ENCODE results near the gene TTC7B.

The TTC7B gene

DNA sequence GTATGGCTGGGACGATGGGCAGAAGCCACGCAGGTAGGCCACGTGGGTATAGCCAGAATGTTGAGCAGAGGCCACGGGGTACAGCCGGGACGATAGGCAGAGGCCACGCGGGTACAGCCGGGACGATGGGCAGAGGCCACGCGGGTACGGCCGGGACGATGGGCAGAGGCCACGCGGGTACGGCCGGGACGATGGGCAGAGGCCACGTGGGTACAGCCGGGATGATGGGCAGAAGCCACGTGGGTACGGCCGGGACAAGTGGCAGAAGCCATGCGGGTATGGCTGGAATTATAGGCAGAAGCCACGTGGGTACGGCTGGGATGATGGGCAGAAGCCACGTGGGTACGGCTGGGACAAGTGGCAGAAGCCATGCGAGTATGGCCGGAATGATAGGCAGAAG, 195.0 kb downstream of the TTC7B start:
- in situ Hi-C loops (cut with MboI; ENCODE audit: low sequenced_read_pairs), result no loop called here

DNA sequence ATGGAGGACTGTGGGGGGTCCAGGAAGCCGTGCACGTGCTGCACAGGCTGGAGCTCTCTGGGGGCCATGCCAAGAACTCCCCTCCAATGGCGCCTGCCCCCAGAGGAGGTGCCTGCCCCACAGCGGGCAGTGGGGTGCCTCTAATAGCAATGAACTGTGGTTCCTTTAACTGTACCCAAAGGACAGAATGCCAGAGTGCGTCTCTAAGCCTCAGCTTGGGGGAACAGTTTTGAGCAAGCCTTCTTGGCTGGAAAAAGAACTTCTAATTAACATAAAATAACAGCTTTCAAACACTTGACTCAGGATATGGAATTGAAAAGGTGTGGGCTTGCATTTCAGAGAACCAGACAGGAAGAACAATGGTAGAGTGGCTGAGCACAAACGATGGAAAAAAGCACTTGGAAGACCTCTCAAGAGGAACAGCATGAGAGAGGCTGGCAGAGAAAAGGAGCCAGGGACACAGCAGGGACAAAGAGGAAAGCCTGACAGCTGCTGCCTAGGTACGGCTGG, 195.6 kb downstream of the TTC7B start:
- in situ Hi-C loops (cut with MboI; ENCODE audit: low sequenced_read_pairs), result no loop called here

DNA sequence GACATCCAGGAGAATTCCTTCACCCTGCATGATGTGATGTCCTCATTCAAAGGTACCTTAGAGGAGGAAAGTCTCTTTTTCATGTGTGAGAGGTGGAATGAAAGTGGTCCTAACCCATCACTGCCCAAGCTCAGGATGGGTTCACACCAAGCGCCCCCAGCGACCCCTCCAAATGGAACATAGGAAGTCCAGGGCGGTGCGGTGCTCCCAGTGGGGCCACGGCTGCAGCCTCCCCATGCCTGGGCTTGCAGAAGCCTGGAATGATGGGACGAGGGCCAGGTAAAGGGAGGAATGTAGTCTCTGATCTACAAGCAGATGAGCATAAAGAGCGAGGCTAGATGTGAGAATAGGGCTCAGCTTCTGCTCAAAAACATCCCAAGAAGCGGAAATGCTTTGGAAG, 196.3 kb downstream of the TTC7B start:
- in situ Hi-C loops (cut with MboI; ENCODE audit: low sequenced_read_pairs), result no loop called here

GRCh38 chr14:90617961-90618360, 198.3 kb downstream of the TTC7B start:
- in situ Hi-C loops (cut with MboI; ENCODE audit: low sequenced_read_pairs), result no loop called here

DNA sequence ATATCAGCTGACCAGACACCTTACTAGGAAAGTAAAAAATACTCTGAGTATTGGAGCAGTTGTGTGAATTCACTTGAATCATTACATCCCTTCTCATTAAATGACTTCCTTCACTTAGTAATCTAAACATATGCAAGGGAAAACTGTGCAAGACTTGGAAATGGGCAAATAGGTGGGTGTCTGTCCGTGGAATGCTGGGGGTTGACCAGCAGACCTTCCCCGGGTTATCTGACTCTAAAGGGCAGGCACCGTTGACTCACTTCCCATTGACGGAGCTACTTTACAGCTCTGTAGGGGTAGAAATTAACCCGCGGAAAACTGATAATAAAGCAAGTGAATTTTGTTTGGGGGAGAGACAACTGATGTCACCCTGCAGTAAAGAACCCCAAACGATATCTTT, 199.3 kb downstream of the TTC7B start:
- in situ Hi-C loops (cut with MboI; ENCODE audit: low sequenced_read_pairs), result no loop called here

DNA sequence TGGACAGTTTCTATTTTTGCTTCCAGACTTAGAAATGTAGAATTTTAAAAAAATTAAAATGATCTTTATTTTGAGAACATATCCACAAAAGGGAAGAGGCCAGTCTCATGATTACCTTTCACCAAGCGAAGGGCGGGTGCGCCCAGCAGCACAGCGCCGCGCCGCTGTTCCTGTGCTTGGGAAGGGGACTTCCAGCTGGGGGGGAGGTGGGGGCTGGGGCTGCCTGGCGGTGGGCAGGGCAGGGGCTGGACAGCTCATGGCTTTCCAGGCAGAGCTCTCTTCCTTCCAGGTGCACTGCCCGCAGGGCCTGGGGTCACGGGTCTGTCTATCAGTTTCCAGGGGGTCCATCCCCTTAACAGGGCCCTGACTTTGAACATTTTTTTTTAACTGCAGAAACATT, 199.9 kb downstream of the TTC7B start:
- in situ Hi-C loops (cut with MboI; ENCODE audit: low sequenced_read_pairs), result no loop called here

- in situ Hi-C loops (cut with MboI; ENCODE audit: low sequenced_read_pairs), result no loop called here
Observed at GRCh38 chr14:90615517-90616060, 200.6 kb downstream of the TTC7B start.

GRCh38 chr14:90614696-90615516, 201.3 kb downstream of the TTC7B start:
- in situ Hi-C loops (cut with MboI; ENCODE audit: low sequenced_read_pairs), result no loop called here

- in situ Hi-C loops (cut with MboI; ENCODE audit: low sequenced_read_pairs), result no loop called here
Observed at GRCh38 chr14:90613997-90614396, 202.2 kb downstream of the TTC7B start.

GRCh38 chr14:90613453-90613852, 202.8 kb downstream of the TTC7B start:
- in situ Hi-C loops (cut with MboI; ENCODE audit: low sequenced_read_pairs), result no loop called here

- in situ Hi-C loops (cut with MboI; ENCODE audit: low sequenced_read_pairs), result no loop called here
Observed at GRCh38 chr14:90612801-90613200, 203.4 kb downstream of the TTC7B start.

DNA sequence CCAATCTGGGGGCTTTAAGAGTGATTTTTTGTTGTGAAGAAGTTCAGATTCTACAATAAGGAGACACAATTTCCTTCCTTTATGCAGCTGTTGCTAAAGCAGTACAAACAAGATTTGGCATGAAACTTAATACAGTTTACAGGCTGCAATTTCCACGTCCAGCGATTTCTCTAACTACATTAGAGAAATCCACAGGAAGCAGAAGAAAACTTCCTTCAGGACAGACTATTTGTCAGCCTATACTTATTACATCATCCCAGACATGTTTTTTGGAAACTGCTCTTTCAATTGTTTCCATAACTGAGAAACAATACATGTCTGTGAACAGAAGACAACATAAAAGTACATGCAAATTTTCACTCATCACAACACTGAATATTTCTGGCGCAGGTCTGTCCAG, 204.3 kb downstream of the TTC7B start:
- in situ Hi-C loops (cut with MboI; ENCODE audit: low sequenced_read_pairs), result no loop called here

- in situ Hi-C loops (cut with MboI; ENCODE audit: low sequenced_read_pairs), result no loop called here
Observed at GRCh38 chr14:90611501-90611900, 204.7 kb downstream of the TTC7B start.

DNA sequence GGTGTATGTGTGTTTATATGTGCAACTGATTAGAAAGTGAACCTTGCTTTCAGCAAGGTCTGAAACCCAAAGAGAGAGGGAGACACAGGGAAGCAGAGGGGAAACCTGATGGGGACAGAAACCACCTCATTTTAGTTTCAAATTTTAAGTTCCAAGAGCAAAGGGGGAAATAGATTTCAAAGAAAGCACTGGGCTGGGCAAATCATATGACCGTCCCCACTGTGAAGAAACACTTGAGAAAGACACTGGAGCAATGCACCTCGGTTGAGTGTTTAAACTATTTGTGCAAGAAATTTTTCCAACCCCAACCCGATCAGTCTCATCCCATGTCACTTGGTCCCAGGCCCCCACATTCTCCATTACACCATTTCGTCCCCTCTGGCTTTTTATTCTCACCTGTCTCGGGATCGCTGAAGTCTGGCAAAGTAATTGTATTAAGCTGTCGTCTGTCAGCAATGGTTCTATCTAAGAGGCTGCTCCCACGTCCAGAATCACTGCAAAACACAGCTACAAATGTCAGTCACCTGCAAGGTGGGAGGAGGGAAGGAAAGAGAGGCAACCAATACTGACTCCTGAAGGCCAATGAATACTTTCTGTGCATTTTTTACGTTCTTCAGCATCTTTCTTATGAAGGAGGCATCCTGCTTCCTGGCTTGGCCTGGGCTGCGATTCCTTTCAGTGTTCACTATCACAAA, 205.7 kb downstream of the TTC7B start:
- in situ Hi-C loops (cut with MboI; ENCODE audit: low sequenced_read_pairs), result no loop called here

DNA sequence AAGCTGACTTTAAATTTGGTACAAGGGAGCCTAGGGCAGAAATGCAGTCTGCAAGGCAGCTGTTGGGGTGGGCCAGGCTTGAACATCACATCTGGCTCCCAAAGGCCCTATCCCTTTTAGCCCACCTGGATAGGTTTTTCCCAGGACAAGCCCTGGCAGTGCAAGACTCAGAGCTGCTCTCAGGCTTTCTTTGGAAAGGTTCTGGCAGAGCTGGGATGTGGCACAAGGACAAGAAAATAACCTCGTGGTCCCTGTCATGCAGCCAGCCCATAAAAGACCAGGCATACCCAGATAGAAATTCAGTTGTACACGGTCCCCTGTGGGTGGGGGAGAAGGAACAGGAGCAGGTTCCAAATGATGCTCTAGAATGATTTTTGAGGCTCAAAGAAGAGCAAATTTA, 206.9 kb downstream of the TTC7B start:
- in situ Hi-C loops (cut with MboI; ENCODE audit: low sequenced_read_pairs), result no loop called here

GRCh38 chr14:90608929-90609341, 207.3 kb downstream of the TTC7B start:
- in situ Hi-C loops (cut with MboI; ENCODE audit: low sequenced_read_pairs), result no loop called here

- in situ Hi-C loops (cut with MboI; ENCODE audit: low sequenced_read_pairs), result no loop called here
Observed at GRCh38 chr14:90608281-90608680, 207.9 kb downstream of the TTC7B start.

- in situ Hi-C loops (cut with MboI; ENCODE audit: low sequenced_read_pairs), result no loop called here
Observed at GRCh38 chr14:90607141-90607540, 209.1 kb downstream of the TTC7B start.

- in situ Hi-C loops (cut with MboI; ENCODE audit: low sequenced_read_pairs), result no loop called here
Observed at GRCh38 chr14:90606434-90606833, 209.8 kb downstream of the TTC7B start.

DNA sequence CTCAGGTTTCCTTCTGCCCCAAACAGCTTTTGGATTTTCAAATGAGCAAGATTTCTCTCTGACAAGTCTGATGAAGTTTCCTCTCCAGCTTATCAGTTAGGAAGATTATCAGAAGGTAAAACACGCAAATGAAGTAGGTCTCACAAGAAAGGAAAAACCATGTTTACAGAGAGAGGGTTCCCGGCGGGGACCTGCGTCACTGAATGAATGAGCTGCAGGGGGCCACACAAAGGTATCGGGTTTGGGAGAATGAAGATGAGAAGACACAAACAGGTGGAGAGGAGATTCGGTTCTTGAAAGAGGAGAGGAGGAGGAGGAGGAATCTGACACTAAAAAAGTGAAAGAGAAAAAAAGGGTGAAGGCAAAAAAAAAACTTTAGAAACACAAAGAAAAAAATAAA, 210.8 kb downstream of the TTC7B start:
- in situ Hi-C loops (cut with MboI; ENCODE audit: low sequenced_read_pairs), result no loop called here

GRCh38 chr14:90604356-90604755, 211.9 kb downstream of the TTC7B start:
- in situ Hi-C loops (cut with MboI; ENCODE audit: low sequenced_read_pairs), result no loop called here

DNA sequence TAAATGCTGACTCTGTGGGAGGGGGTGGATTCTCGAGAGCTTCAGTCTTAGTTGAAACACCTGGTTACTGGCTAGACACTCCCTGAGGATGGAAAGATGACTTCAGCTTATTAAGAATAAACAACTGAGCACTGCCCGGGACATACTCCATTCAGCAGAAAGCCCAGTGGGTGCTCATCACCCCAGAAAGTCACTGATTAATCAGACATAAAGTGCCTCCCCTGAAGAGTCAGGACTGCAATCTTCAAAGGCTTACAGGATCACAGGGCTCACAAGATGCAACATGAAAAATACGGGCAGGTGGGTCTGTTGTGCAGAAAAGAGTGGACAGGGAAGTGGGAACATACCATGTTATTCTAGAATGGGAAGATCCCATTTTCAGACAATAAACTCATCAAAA, 212.4 kb downstream of the TTC7B start:
- in situ Hi-C loops (cut with MboI; ENCODE audit: low sequenced_read_pairs), result no loop called here

Measured in HL-60/S4 (cell line).